Natural killer cell (primary cell): ENCODE measurements around the gene CMBL. TPM values are rescaled to one million over a fixed set of nuclear protein-coding genes. Genes with fewer than 3 reads are reported as not detected.

Experiments used
- ATAC-seq, 3 donors: fragments of 150-1000 bp in 2 of 3; fragments of 200-7000 bp in 1 of 3; cut with Tn5 transposase; 1 replicate in 1 of 3; 2 replicates in 2 of 3; pipeline ENCODE4 v1.10.0; 2021; ENCODE audit warnings: mild to moderate bottlenecking in 2 of 3, moderate library complexity in 2 of 3
- DNase-seq, 2 donors: peaks; one replicate each; pipeline versions ENCODE4 v3.0.0 to v3.0.0-alpha.2; 2013 to 2021; ENCODE audit warnings: mixed read lengths in 1 of 2
- H3K27ac ChIP-seq: one replicate; pipeline ENCODE4 v1.5.1; 2013; ENCODE audit warnings: mild to moderate bottlenecking, low read length
- H3K27me3 ChIP-seq: one replicate; pipeline ENCODE4 v1.6.1; 2013; ENCODE audit warnings: low read length; ENCODE audit not compliant: control insufficient read depth, insufficient read depth
- H3K36me3 ChIP-seq: one replicate; pipeline ENCODE4 v1.6.1; 2013; ENCODE audit warnings: low read length; ENCODE audit not compliant: control insufficient read depth, insufficient read depth
- H3K4me1 ChIP-seq: one replicate; pipeline ENCODE4 v1.6.1; 2013; ENCODE audit warnings: low read length; ENCODE audit not compliant: control insufficient read depth, insufficient read depth
- H3K4me3 ChIP-seq: one replicate; pipeline ENCODE4 v1.5.1; 2013; ENCODE audit warnings: low read length
- H3K9me3 ChIP-seq: one replicate; pipeline ENCODE4 v1.6.1; 2013; ENCODE audit warnings: low read length; ENCODE audit not compliant: control insufficient read depth, insufficient read depth
- H3K27ac Mint-ChIP-seq, 2 donors: one replicate each; pipeline ENCODE4 v1.8.0; 2022; ENCODE audit warnings: mild to moderate bottlenecking in 2 of 2, mixed read lengths in 2 of 2, moderate library complexity in 1 of 2
- H3K27me3 Mint-ChIP-seq, 2 donors: one replicate each; pipeline ENCODE4 v1.8.0; 2022; ENCODE audit warnings: low read depth in 2 of 2, mixed read lengths in 2 of 2
- H3K36me3 Mint-ChIP-seq: one replicate; pipeline ENCODE4 v1.8.0; 2022; ENCODE audit warnings: mixed read lengths
- H3K4me1 Mint-ChIP-seq, 2 donors: one replicate each; pipeline ENCODE4 v1.8.0; 2022; ENCODE audit warnings: mixed read lengths in 2 of 2
- H3K4me3 Mint-ChIP-seq: one replicate; pipeline ENCODE4 v1.8.0; 2022; ENCODE audit warnings: mild to moderate bottlenecking, moderate library complexity, mixed read lengths
- H3K9me3 Mint-ChIP-seq, 2 donors: one replicate each; pipeline ENCODE4 v1.8.0; 2022; ENCODE audit warnings: mixed read lengths in 2 of 2
- CTCF ChIP-seq: fragments of 200-600 bp; IDR thresholded peaks from one replicate; pipeline ENCODE4 v1.8.0; 2022; ENCODE audit warnings: antibody characterized with exemption
- WGBS: methylation state at CpG from one replicate; pipeline ENCODE4 v1.1.7; 2013; ENCODE audit warnings: missing lambda C conversion rate; ENCODE audit not compliant: insufficient coverage; 5-methylcytosine and 5-hydroxymethylcytosine counted together
- intact Hi-C: fragments of 100-400 bp; cut with micrococcal nuclease; formaldehyde crosslinking; loops from one replicate; pipeline ENCODE4 v1.14.2; 2022
- total RNA-seq, 4 donors: library from RNA; stranded (reverse); fragments of 120-200 nt in 1 of 4; gene quantifications; one replicate each; pipeline versions ENCODE4 v1.2.3 to v1.2.4, GENCODE V29; 2013 to 2022

Gene CMBL
- total RNA-seq, 3 donors from 2014 or later (not counting 1 experiment from before 2014, with no cell fraction given) = 0.45 to 1.0 TPM; not detected in 1

- peaks cover 7% of the 10 kb centered on the region for H3K36me3 Mint-ChIP-seq
- no peak overlapping the region for H3K4me3 Mint-ChIP-seq
- 98% methylated on average over 7 of the region's 7 CpGs for WGBS
These were observed 74.2 kb downstream of the CMBL start for GRCh38 chr5:10233505-10233904.

GRCh38 chr5:10233011-10233410 lies 74.7 kb downstream of the CMBL start:
- WGBS = 95% methylated on average over 7 of the region's 7 CpGs
- no peak overlapping the region for H3K27ac ChIP-seq
- no peaks in the 10 kb centered on the region for H3K9me3 Mint-ChIP-seq

More at GRCh38 chr5:10233505-10233904, 74.2 kb downstream of the CMBL start:
- Mint-ChIP-seq H3K27me3 (no peaks in the 10 kb centered on the region), H3K4me1 (no peaks in the 10 kb centered on the region), H3K27ac (no peak overlapping the region), H3K9me3 (no peaks in the 10 kb centered on the region)
- DNase-seq = no peak
- H3K9me3 ChIP-seq = no peaks in the 10 kb centered on the region
- ATAC-seq = no peak
- peaks cover 16% of the 10 kb centered on the region for H3K36me3 ChIP-seq
- no peaks in the 10 kb centered on the region for H3K27me3 ChIP-seq
- TF ChIP-seq CTCF = no peak
- H3K4me1 ChIP-seq = no peaks in the 10 kb centered on the region
- H3K4me3 ChIP-seq = no peak overlapping the region
- intact Hi-C loops = no loop called here
- H3K27ac ChIP-seq = no peak overlapping the region

GRCh38 chr5:10232386-10232785 lies 75.3 kb downstream of the CMBL start:
- Mint-ChIP-seq H3K27me3 (no peaks in the 10 kb centered on the region), H3K4me3 (no peak overlapping the region), H3K9me3 (no peaks in the 10 kb centered on the region), H3K27ac (no peak overlapping the region), H3K4me1 (no peaks in the 10 kb centered on the region), H3K36me3 (peaks cover 7% of the 10 kb centered on the region)
- WGBS = 97% methylated on average over 9 of the region's 9 CpGs
- ATAC-seq = no peak
- H3K36me3 ChIP-seq = peaks cover 13% of the 10 kb centered on the region
- no peaks in the 10 kb centered on the region for H3K4me1 ChIP-seq
- no peaks in the 10 kb centered on the region for H3K9me3 ChIP-seq
- no peak for DNase-seq
- H3K27me3 ChIP-seq = no peaks in the 10 kb centered on the region
- no peak overlapping the region for H3K27ac ChIP-seq
- TF ChIP-seq CTCF = no peak
- H3K4me3 ChIP-seq = no peak overlapping the region
- intact Hi-C loops = no loop called here

More at GRCh38 chr5:10233011-10233410, 74.7 kb downstream of the CMBL start:
- intact Hi-C loops = no loop called here
- DNase-seq (no peak), ATAC-seq (no peak)
- no peaks in the 10 kb centered on the region for H3K4me1 Mint-ChIP-seq
- Histone ChIP-seq H3K27me3 (no peaks in the 10 kb centered on the region), H3K4me1 (no peaks in the 10 kb centered on the region), H3K36me3 (peaks cover 13% of the 10 kb centered on the region), H3K4me3 (no peak overlapping the region), H3K9me3 (no peaks in the 10 kb centered on the region)
- H3K27ac Mint-ChIP-seq = no peak overlapping the region
- no peaks in the 10 kb centered on the region for H3K27me3 Mint-ChIP-seq
- H3K36me3 Mint-ChIP-seq = peaks cover 7% of the 10 kb centered on the region
- H3K4me3 Mint-ChIP-seq = no peak overlapping the region
- no peak for TF ChIP-seq CTCF

GRCh38 chr5:10229306-10230048 lies 78.2 kb downstream of the CMBL start:
- Mint-ChIP-seq H3K9me3 (peaks cover 4% of the 10 kb centered on the region in 2 donors), H3K27me3 (no peaks in the 10 kb centered on the region), H3K4me1 (no peaks in the 10 kb centered on the region), H3K36me3 (peaks cover 18% of the 10 kb centered on the region), H3K27ac (no peak overlapping the region), H3K4me3 (no peak overlapping the region)
- no peak for DNase-seq
- peaks cover 5% of the 10 kb centered on the region for H3K36me3 ChIP-seq
- no peaks in the 10 kb centered on the region for H3K27me3 ChIP-seq
- TF ChIP-seq CTCF = no peak
- H3K4me1 ChIP-seq = no peaks in the 10 kb centered on the region
- H3K4me3 ChIP-seq = no peak overlapping the region
- intact Hi-C loops = no loop called here
- no peak for ATAC-seq
- 89% methylated on average over 11 of the region's 11 CpGs for WGBS
- H3K27ac ChIP-seq = no peak overlapping the region
- H3K9me3 ChIP-seq = no peaks in the 10 kb centered on the region
